T47D (cell line): Measurements from ENCODE around the gene VPS50.
A peak's percentile ranks its signal among the peaks of the same experiment; 100 is the strongest.

Experiments
- DNase-seq, 2 experiments: peaks; one replicate each; pipeline versions ENCODE4 v3.0.0 to v3.0.0-alpha.2; 2011 to 2012; ENCODE audit warnings: low read depth in 1 of 2, low spot score in 1 of 2
- JUND ChIP-seq: IDR thresholded peaks from 2 replicates; pipeline ENCODE4 v1.6.1; 2012; ENCODE audit warnings: low read depth
- in situ Hi-C: cut with HindIII; loops from 2 replicates; pipeline ENCODE4 v1.10.0; 2016; ENCODE audit warnings: low sequenced_read_pairs, low pct_unique_long_range_greater_than_20kb

VPS50 gene

DNA sequence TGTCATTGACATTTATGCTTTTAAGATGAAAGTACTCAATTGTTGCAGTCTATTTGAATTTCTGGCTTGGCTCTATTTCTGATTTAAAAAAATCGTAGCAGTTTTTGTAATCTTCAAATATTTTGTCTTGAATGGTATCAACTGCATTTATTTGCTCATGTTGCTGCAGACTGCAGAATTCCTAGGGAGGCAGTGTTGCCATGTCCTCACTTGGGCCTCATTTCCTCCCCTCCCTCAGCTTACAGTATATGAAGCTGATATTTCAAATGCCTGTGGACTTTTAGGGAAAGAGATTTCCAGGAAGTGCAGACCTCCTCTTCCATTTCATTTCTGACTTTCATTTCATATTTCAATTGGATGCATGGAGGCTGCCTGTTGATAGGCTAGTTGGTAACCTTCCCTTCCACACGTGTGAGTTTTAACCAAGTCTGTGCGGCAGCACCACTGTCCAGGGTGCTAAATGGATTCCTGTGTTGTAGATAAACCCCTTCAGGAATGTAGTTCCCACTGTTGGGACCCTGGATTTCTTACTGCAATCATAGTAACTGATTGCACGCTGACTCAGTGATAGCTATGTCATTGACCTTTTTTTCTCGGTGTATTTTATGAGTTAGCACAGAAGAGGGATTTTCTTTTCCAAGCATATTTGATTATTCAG lies 17.5 kb downstream of the VPS50 start:
- TF ChIP-seq JUND: no peak
- in situ Hi-C loops: no loop called here
- peak in 1 of 2 experiments; percentile 2 for DNase-seq

- TF ChIP-seq JUND: no peak
- in situ Hi-C loops: no loop called here
- no peak for DNase-seq
Measured at GRCh38 chr7:93258661-93259060, 26.5 kb downstream of the VPS50 start.

- in situ Hi-C loops: no loop called here
- DNase-seq: no peak
- TF ChIP-seq JUND: no peak
Measured at GRCh38 chr7:93262535-93262934, 30.4 kb downstream of the VPS50 start.

DNA sequence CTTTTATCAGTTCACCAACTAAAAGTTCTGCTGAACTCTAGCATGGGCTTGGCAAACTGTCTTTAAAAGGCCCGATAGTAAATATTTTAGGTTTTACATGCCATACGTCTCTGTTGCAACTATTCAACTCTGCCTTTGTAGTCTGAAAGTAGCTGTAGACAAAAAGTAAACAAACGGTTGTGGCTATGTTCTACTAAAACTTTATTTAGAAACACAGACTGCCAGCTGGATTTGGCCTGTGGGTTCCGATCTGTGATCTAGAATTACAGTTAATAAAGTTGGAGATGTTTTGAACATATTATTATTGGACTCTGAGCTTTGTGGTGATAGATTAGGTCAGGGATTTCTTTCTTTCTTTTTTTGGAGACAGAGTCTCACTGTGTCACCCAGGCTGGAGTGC lies 33.1 kb downstream of the VPS50 start:
- DNase-seq: no peak
- in situ Hi-C loops: no loop called here
- TF ChIP-seq JUND: no peak

GRCh38 chr7:93279541-93279940 lies 47.4 kb downstream of the VPS50 start:
- in situ Hi-C loops: no loop called here
- TF ChIP-seq JUND: no peak
- DNase-seq: no peak

DNA sequence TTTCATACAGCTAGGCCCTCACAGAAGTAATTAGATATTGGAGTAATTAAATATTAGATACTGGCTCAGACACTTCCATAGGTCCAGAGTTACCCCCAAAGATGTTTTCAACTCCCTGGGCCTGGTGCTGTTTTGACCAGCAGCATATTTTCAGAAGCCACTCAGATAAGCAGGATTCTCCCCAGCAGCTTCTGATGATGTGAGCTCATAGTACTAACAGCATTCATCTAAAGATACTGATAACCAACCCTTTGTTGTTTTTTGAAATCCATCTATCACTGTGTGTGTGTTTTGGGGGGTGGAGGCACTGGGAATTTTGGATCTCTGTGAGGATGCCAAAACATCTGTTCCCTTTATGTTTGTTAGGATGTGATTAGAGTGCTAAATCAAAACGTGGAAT lies 52.7 kb downstream of the VPS50 start:
- no peak for DNase-seq
- in situ Hi-C loops: no loop called here

DNA sequence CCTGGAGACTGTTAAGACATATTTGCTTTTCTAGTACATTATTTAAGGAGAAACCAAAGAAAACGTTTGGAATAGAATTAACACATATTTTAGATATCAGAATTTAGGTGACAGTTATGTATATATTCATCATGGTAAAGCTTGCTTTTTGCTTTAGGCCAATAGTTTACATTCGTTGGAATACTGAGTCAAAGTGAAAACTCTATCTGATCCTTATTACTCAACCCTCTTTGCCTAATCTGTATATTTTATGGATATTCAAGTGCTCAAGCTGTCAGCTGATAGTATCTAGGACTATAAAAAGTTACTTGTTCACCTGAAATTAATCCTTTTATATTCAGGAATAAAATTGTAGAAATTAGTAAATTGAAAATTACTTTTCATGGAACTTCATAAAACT lies 61.1 kb downstream of the VPS50 start:
- in situ Hi-C loops: no loop called here
- DNase-seq: no peak
- TF ChIP-seq JUND: no peak

More for the DNA sequence above, 52.7 kb downstream of the VPS50 start:
- TF ChIP-seq JUND: no peak

- in situ Hi-C loops: no loop called here
- TF ChIP-seq JUND: no peak
- DNase-seq: no peak
Measured at GRCh38 chr7:93298206-93298605, 66.0 kb downstream of the VPS50 start.

DNA sequence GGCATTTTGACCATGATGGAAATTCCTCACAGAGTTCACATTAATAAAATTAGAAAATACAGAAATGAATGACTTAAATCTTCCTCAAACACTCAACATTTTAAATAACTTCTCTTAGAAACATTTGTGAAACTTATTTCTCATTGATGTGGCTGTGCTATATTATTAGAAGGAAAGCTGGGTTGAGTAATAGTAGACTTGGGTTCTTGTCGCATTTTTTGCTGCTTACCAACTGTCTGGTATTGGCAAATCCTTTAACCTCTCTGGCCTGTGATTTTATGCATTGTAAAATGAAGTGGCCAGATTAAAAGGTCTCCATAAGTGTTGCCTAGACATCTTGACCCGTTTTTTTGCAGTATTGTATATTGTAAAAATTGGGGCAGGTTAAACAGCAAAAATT lies 66.5 kb downstream of the VPS50 start:
- no peak for TF ChIP-seq JUND
- in situ Hi-C loops: no loop called here
- no peak for DNase-seq

DNA sequence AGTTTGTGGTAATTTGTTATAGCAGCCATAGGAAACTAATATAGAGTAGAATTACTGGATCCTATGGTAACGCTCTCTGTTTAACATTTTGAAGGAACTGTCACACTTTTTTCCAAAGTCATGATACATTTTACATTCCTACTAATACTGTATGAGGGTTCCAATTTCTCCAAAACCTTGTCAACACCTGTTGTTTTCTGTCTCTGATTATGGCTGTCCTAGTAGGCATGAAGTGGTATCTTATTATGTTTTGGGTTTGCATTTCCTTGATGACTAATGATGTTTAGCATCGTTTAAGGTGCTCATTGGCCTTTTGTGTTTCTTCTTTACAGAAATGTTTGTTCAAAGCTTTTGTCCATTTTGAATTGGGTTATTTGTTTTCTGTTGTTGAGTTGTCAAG lies 69.6 kb downstream of the VPS50 start:
- TF ChIP-seq JUND: no peak
- in situ Hi-C loops: no loop called here

DNA sequence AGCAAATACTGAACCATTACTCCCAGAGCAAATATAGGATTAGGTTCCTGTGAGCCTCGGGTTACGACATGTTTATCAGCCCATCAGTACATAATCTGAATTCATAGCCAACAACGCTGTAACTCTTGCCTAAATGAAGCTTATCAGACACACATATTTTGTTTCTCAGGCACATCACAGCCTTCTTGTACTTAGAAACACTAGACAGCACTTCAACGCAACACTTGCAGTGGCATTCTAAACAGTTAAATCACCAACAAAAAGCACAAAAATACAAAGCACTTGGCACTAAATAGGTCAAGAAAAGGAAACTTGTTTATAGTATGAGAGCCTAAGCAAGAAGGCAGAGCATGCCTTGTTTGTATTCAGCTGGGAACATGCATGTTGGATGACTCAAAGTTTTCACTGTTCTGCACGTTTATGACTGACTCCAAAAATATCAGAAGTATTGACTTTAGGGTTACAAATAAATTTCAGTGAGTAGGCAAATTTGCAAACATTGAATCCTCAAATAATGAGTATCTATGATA lies 75.0 kb downstream of the VPS50 start:
- no peak for TF ChIP-seq JUND
- in situ Hi-C loops: no loop called here
- DNase-seq: peak in 1 of 2 experiments; percentile 19

More for the DNA sequence above, 69.6 kb downstream of the VPS50 start:
- no peak for DNase-seq

GRCh38 chr7:93307943-93308342 lies 75.8 kb downstream of the VPS50 start:
- DNase-seq: no peak
- TF ChIP-seq JUND: no peak
- in situ Hi-C loops: no loop called here

DNA sequence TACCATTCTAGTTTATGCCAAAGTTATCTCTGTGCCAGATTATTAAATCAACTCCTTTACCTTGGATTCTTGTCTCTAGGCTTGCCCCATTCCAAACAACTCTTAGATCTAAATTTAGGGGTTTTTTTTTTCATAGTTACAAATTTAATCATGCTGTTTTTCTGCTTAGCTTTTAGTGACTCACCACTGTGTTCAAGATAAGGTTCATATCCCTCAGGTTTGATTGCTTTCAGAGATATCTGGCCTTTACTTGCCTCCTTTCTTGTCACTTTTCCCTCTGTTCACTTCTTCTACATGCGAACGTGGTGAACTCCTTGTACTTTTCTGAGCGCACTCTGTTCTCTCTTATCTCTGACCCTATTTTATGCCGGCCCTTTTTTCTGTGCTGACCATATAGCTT lies 78.2 kb downstream of the VPS50 start:
- in situ Hi-C loops: no loop called here
- no peak for TF ChIP-seq JUND
- DNase-seq: no peak

DNA sequence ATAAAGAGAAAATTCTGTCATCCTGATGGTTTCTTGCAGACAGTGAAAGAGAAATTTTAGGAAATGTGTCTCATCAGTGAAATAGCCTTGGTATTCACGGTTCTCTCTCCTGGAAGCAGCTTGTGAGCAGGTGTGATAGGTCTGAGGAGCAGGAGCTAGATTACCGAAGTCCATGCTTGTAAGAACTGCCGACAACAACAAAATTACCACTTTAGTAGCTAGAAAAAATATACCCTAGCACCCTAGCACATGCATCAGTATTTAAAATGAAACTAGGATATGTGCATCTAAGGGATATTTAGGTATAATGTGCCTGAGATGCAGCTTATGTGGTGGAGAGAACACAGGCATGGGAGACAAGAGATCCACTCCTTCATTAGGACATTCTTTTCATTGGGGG lies 82.3 kb downstream of the VPS50 start:
- TF ChIP-seq JUND: no peak
- in situ Hi-C loops: no loop called here
- DNase-seq: no peak
